NCI-H2081 (cell line): ENCODE measurements around the gene AGPAT1.
"Not testable (repeated sequence)": the region's sequence is repeated elsewhere in the genome, so short reads cannot be mapped to it uniquely, and the experiment has no call there.

Experiments
- DNase-seq, 2 experiments: peaks; one replicate each; lab custom pipeline; 2025; lab: John Stamatoyannopoulos, UW

AGPAT1 gene

GRCh38 chr6:32175711-32176475, at the start of gene AGPAT1:
Gene AGPAT1, minus strand, starts transcription at chr6:32176084. Its CDS starts 4,588 bp downstream, at chr6:32171496.
- peak; percentile 94 to 96 for DNase-seq

- DNase-seq, result no peak
These were observed 48.8 kb upstream of the AGPAT1 start for GRCh38 chr6:32224696-32225095.

- no peak for DNase-seq
These were observed 47.7 kb upstream of the AGPAT1 start, which contains the start of gene NOTCH4 for GRCh38 chr6:32223258-32224235. Gene NOTCH4, minus strand, starts transcription at chr6:32224067. Its CDS starts 139 bp downstream, at chr6:32223928.

- DNase-seq, result no peak
These were observed 46.7 kb upstream of the AGPAT1 start for GRCh38 chr6:32222333-32223230.

- DNase-seq, result no peak
These were observed 44.1 kb upstream of the AGPAT1 start for GRCh38 chr6:32220021-32220420.

- no peak for DNase-seq
These were observed 42.3 kb upstream of the AGPAT1 start for GRCh38 chr6:32218167-32218566.

- DNase-seq, result no peak
These were observed 41.1 kb upstream of the AGPAT1 start for GRCh38 chr6:32216998-32217397.

GRCh38 chr6:32216285-32216684, 40.4 kb upstream of the AGPAT1 start:
- DNase-seq, result no peak

GRCh38 chr6:32215617-32216016, 39.7 kb upstream of the AGPAT1 start:
- DNase-seq, result no peak

- no peak for DNase-seq
These were observed 38.2 kb upstream of the AGPAT1 start for GRCh38 chr6:32214126-32214525.

- no peak for DNase-seq
These were observed 37.8 kb upstream of the AGPAT1 start for GRCh38 chr6:32213649-32214048.

- DNase-seq, result no peak
These were observed 36.3 kb upstream of the AGPAT1 start for GRCh38 chr6:32212076-32212760.

GRCh38 chr6:32211432-32211831, 35.5 kb upstream of the AGPAT1 start:
- not testable (repeated sequence) for DNase-seq

GRCh38 chr6:32210191-32210601, 34.3 kb upstream of the AGPAT1 start:
- DNase-seq, result no peak

GRCh38 chr6:32208996-32209395, 33.1 kb upstream of the AGPAT1 start:
- DNase-seq, result no peak

GRCh38 chr6:32204268-32204715, 28.4 kb upstream of the AGPAT1 start:
- no peak for DNase-seq

GRCh38 chr6:32203426-32204267, 27.8 kb upstream of the AGPAT1 start:
- DNase-seq, result peak; percentile 13 to 25

- no peak for DNase-seq
These were observed 26.3 kb upstream of the AGPAT1 start for GRCh38 chr6:32202186-32202585.

GRCh38 chr6:32200711-32201475, 25.0 kb upstream of the AGPAT1 start:
- no peak for DNase-seq
